ENCODE data around the gene BRD1. TPM values are rescaled to one million over a fixed set of nuclear protein-coding genes. Genes with fewer than 3 reads are reported as not detected.
A peak's percentile ranks its signal among the peaks of the same experiment; 100 is the strongest.

BRD1 gene
- total RNA-seq, 1 donor from 2014 or later, result 35.1 TPM

- no peak for TF ChIP-seq POLR2AphosphoS5 (IDR thresholded peaks at IDR 0.05; ENCODE audit: insufficient read depth in 1 of 2, low read depth in 1 of 2)
- TF ChIP-seq, protein P1, sequence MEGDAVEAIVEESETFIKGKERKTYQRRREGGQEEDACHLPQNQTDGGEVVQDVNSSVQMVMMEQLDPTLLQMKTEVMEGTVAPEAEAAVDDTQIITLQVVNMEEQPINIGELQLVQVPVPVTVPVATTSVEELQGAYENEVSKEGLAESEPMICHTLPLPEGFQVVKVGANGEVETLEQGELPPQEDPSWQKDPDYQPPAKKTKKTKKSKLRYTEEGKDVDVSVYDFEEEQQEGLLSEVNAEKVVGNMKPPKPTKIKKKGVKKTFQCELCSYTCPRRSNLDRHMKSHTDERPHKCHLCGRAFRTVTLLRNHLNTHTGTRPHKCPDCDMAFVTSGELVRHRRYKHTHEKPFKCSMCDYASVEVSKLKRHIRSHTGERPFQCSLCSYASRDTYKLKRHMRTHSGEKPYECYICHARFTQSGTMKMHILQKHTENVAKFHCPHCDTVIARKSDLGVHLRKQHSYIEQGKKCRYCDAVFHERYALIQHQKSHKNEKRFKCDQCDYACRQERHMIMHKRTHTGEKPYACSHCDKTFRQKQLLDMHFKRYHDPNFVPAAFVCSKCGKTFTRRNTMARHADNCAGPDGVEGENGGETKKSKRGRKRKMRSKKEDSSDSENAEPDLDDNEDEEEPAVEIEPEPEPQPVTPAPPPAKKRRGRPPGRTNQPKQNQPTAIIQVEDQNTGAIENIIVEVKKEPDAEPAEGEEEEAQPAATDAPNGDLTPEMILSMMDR (IDR thresholded peaks at IDR 0.05), result no peak
- intact Hi-C loops (cut with DNase I), result no loop called here
These were observed 72.1 kb downstream of the BRD1 start for GRCh38 chr22:49755631-49756001.

GRCh38 chr22:49754696-49755630, 72.7 kb downstream of the BRD1 start:
- no peak overlapping the region for H3K27ac ChIP-seq
- H3K27me3 ChIP-seq, result no peaks in the 10 kb centered on the region
- H3K36me3 ChIP-seq, result no peaks in the 10 kb centered on the region
- no peak overlapping the region for H3K4me3 ChIP-seq
- no peak for TF ChIP-seq POLR2AphosphoS5 (IDR thresholded peaks at IDR 0.05; ENCODE audit: insufficient read depth in 1 of 2, low read depth in 1 of 2)
- no peaks in the 10 kb centered on the region for H3K4me1 ChIP-seq
- H3K9me3 ChIP-seq, result no peaks in the 10 kb centered on the region
- peak; percentile 67 to 94 for DNase-seq (ENCODE audit: extremely low spot score in 2 of 2)
- intact Hi-C loops (cut with DNase I), result no loop called here

More at GRCh38 chr22:49755631-49756001, 72.1 kb downstream of the BRD1 start:
- no peaks in the 10 kb centered on the region for H3K36me3 ChIP-seq
- H3K27me3 ChIP-seq, result no peaks in the 10 kb centered on the region
- H3K4me3 ChIP-seq, result no peak overlapping the region
- H3K9me3 ChIP-seq, result no peaks in the 10 kb centered on the region
- no peak for DNase-seq (ENCODE audit: extremely low spot score in 2 of 2)
- H3K4me1 ChIP-seq, result no peaks in the 10 kb centered on the region
- no peak overlapping the region for H3K27ac ChIP-seq

DNA sequence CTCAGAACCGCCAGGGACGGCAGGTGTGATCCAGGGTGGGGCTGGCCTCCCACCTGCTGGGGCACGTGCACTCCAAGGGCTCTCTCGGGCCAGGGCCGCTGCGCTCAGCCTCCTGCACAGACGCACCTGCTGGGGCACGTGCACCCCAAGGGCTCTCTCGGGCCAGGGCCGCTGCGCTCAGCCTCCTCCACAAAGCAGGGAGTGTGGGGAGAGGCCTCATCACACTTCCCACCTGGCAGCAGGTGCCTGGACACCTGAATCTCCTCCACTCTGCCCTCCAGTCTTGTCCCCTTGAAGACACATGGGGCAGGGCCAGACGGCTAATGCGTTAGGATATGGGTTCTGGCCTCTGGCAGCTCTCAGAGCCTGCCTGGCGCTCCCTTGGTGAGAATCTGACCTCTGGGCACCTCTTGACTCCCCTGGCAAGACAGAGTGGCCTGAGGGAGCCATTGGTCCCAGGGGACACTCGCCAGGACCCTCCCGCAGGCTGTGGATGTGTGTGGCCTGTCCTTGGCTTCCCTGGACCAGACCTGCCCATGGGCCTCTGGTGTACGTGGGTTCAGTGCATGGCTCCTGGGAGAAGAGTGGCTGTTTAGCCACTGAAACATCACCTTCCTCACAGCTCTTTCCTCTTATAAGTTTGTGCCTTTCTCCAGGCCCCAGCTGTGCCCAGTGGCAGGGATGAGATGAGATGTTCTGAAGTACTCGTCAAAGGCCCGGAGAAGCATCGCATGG, 73.5 kb downstream of the BRD1 start:
- Histone ChIP-seq H3K4me3 (no peak overlapping the region), H3K27me3 (no peaks in the 10 kb centered on the region)
- intact Hi-C loops (cut with DNase I), result no loop called here

GRCh38 chr22:49753276-49753890, 74.3 kb downstream of the BRD1 start:
- DNase-seq (ENCODE audit: extremely low spot score in 2 of 2), result peak in 1 of 2 donors; percentile 60
- Histone ChIP-seq H3K27me3 (no peaks in the 10 kb centered on the region), H3K4me1 (no peaks in the 10 kb centered on the region), H3K36me3 (no peaks in the 10 kb centered on the region), H3K27ac (no peak overlapping the region), H3K4me3 (no peak overlapping the region), H3K9me3 (no peaks in the 10 kb centered on the region)
- TF ChIP-seq POLR2AphosphoS5 (IDR thresholded peaks at IDR 0.05; ENCODE audit: insufficient read depth in 1 of 2, low read depth in 1 of 2) (no peak), POLR2A (IDR thresholded peaks at IDR 0.05) (no peak)
- TF ChIP-seq, protein P1 (IDR thresholded peaks at IDR 0.05), result no peak
- intact Hi-C loops (cut with DNase I), result no loop called here

More for the DNA sequence above, 73.5 kb downstream of the BRD1 start:
- Histone ChIP-seq H3K27ac (no peak overlapping the region), H3K9me3 (no peaks in the 10 kb centered on the region), H3K36me3 (no peaks in the 10 kb centered on the region), H3K4me1 (no peaks in the 10 kb centered on the region)
- peak in 1 of 2 donors; percentile 37 for DNase-seq (ENCODE audit: extremely low spot score in 2 of 2)
- TF ChIP-seq POLR2AphosphoS5 (IDR thresholded peaks at IDR 0.05; ENCODE audit: insufficient read depth in 1 of 2, low read depth in 1 of 2), result no peak
- TF ChIP-seq, protein P1 (IDR thresholded peaks at IDR 0.05), result no peak
- TF ChIP-seq POLR2A (IDR thresholded peaks at IDR 0.05), result no peak

DNA sequence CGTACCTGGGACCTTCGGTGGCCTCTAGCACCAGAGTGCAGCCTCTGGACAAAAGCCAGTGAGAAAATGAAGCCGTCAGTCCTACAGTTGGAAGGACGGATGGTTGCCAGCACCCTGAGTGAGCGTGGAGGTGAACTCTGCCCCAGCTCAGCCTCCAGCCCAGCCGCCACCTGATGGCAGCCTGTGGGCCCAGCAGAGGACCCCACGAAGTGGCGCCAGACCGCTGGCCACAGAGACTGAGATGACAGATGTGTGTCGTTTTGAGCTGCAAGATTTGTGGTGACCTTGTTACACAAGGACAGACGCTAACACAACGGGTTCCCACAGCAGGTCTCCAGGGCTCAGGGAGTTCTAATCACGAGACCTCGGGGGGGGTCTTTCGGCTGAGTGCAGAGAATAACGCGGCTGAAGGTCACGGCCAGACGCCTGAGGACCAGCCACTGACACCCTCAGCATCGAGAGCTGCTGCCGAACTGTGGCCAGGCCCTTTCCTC, 75.0 kb downstream of the BRD1 start:
- Histone ChIP-seq H3K9me3 (no peaks in the 10 kb centered on the region), H3K27me3 (no peaks in the 10 kb centered on the region), H3K4me3 (no peak overlapping the region), H3K36me3 (no peaks in the 10 kb centered on the region), H3K4me1 (no peaks in the 10 kb centered on the region), H3K27ac (no peak overlapping the region)
- DNase-seq (ENCODE audit: extremely low spot score in 2 of 2), result peak in 1 of 2 donors; percentile 13
- TF ChIP-seq, protein P1 (IDR thresholded peaks at IDR 0.05), result no peak
- TF ChIP-seq POLR2AphosphoS5 (IDR thresholded peaks at IDR 0.05; ENCODE audit: insufficient read depth in 1 of 2, low read depth in 1 of 2) (no peak), POLR2A (IDR thresholded peaks at IDR 0.05) (no peak)
- intact Hi-C loops (cut with DNase I), result no loop called here
